Cardiac muscle cell (in vitro differentiated cells and primary cell): ENCODE results near the gene CHD9NB. TPM values are rescaled to one million over a fixed set of nuclear protein-coding genes. Genes with fewer than 3 reads are reported as not detected.

ENCODE experiments used
- DNase-seq, 2 donors: peaks; one replicate each; pipeline versions ENCODE4 v3.0.0 to v3.0.0-alpha.2; 2010 to 2017; ENCODE audit warnings: low read depth in 1 of 2, low spot score in 1 of 2
- H3K27ac ChIP-seq: fragments of 200-600 bp; sonication (generic); 2 replicates; pipeline ENCODE4 v1.5.1; 2016
- H3K27me3 ChIP-seq: fragments of 200-600 bp; sonication (generic); 2 replicates; pipeline ENCODE4 v1.6.0; 2016; ENCODE audit warnings: control low read depth
- H3K36me3 ChIP-seq: fragments of 200-600 bp; sonication (generic); 2 replicates; pipeline ENCODE4 v1.5.1; 2016; ENCODE audit warnings: control low read depth
- H3K4me1 ChIP-seq: fragments of 200-600 bp; sonication (generic); 2 replicates; pipeline ENCODE4 v1.8.1; 2017; ENCODE audit warnings: low read depth, mild to moderate bottlenecking, mixed run types
- H3K4me3 ChIP-seq: fragments of 200-600 bp; sonication (generic); 2 replicates; pipeline ENCODE4 v1.5.1; 2016; ENCODE audit warnings: mild to moderate bottlenecking
- H3K9me3 ChIP-seq: fragments of 200-600 bp; sonication (generic); 2 replicates; pipeline ENCODE4 v1.5.1; 2017; ENCODE audit warnings: low read depth, mild to moderate bottlenecking, control low read depth
- CTCF ChIP-seq: IDR thresholded peaks from 2 replicates; pipeline ENCODE4 v1.5.1; 2012; ENCODE audit warnings: low read depth, mild to moderate bottlenecking, low read length
- polyA plus RNA-seq: library from polyadenylated mRNA; unstranded; fragments of >200 nt; fragmentation: Nextera tagmentation; extraction: Ambion mirVana; gene quantifications from 2 replicates; pipeline ENCODE4 v1.2.1, GENCODE V29; 2016
- total RNA-seq: library from RNA; depleted of rRNA; stranded (reverse); fragments of >200 nt; gene quantifications from 2 replicates; pipeline ENCODE4 v1.2.3, GENCODE V29; 2016

CHD9NB gene
- total and polyA plus RNA-seq, 2 experiments from 2014 or later: 0.12 TPM; not detected in 1

GRCh38 chr16:53098526-53099317 lies 46.0 kb upstream of the CHD9NB start:
- peak; percentile 22 to 99 for DNase-seq
- H3K9me3 ChIP-seq: no peaks in the 10 kb centered on the region
- H3K27me3 ChIP-seq: no peaks in the 10 kb centered on the region
- no peak overlapping the region for H3K4me3 ChIP-seq
- TF ChIP-seq CTCF: no peak
- H3K27ac ChIP-seq: peak overlapping the region; percentile 93
- peaks cover 15% of the 10 kb centered on the region for H3K4me1 ChIP-seq
- no peaks in the 10 kb centered on the region for H3K36me3 ChIP-seq

- no peak for DNase-seq
- no peaks in the 10 kb centered on the region for H3K27me3 ChIP-seq
- no peak for TF ChIP-seq CTCF
- H3K4me1 ChIP-seq: peaks cover 18% of the 10 kb centered on the region
- H3K27ac ChIP-seq: no peak overlapping the region
- no peaks in the 10 kb centered on the region for H3K36me3 ChIP-seq
- H3K9me3 ChIP-seq: no peaks in the 10 kb centered on the region
- H3K4me3 ChIP-seq: no peak overlapping the region
Observed at GRCh38 chr16:53097190-53097589, 44.5 kb upstream of the CHD9NB start.

GRCh38 chr16:53094013-53094630 lies 41.4 kb upstream of the CHD9NB start:
- Histone ChIP-seq H3K27me3 (no peaks in the 10 kb centered on the region), H3K36me3 (no peaks in the 10 kb centered on the region), H3K4me3 (no peak overlapping the region), H3K4me1 (peaks cover 14% of the 10 kb centered on the region), H3K27ac (peak overlapping the region; percentile 66), H3K9me3 (no peaks in the 10 kb centered on the region)
- TF ChIP-seq CTCF: no peak
- DNase-seq: peak in 1 of 2 donors; percentile 34

GRCh38 chr16:53093162-53093744 lies 40.6 kb upstream of the CHD9NB start:
- Histone ChIP-seq H3K27me3 (no peaks in the 10 kb centered on the region), H3K36me3 (no peaks in the 10 kb centered on the region), H3K4me1 (peaks cover 7% of the 10 kb centered on the region), H3K27ac (peak overlapping the region; percentile 66), H3K4me3 (no peak overlapping the region), H3K9me3 (no peaks in the 10 kb centered on the region)
- no peak for DNase-seq
- TF ChIP-seq CTCF: no peak

- no peak overlapping the region for H3K27ac ChIP-seq
Observed at GRCh38 chr16:53092284-53092683, 39.6 kb upstream of the CHD9NB start.

More at GRCh38 chr16:53092284-53092683, 39.6 kb upstream of the CHD9NB start:
- no peaks in the 10 kb centered on the region for H3K9me3 ChIP-seq
- peaks cover 7% of the 10 kb centered on the region for H3K4me1 ChIP-seq
- H3K27me3 ChIP-seq: no peaks in the 10 kb centered on the region
- H3K4me3 ChIP-seq: no peak overlapping the region
- DNase-seq: no peak
- TF ChIP-seq CTCF: no peak
- H3K36me3 ChIP-seq: no peaks in the 10 kb centered on the region
